ENCODE results near the gene TRERF1.
"Not testable (repeated sequence)": the region's sequence is repeated elsewhere in the genome, so short reads cannot be mapped to it uniquely, and the experiment has no call there.

TRERF1 gene

GRCh38 chr6:42336431-42336830 lies 115.3 kb downstream of the TRERF1 start:
- DNase-seq (ENCODE audit: low read depth), result no peak

GRCh38 chr6:42335896-42336295 lies 115.8 kb downstream of the TRERF1 start:
- no peak for DNase-seq (ENCODE audit: low read depth)

- no peak for DNase-seq (ENCODE audit: low read depth)
Measured at GRCh38 chr6:42334870-42335269, 116.9 kb downstream of the TRERF1 start.

GRCh38 chr6:42333612-42334011 lies 118.1 kb downstream of the TRERF1 start:
- no peak for DNase-seq (ENCODE audit: low read depth)

- DNase-seq (ENCODE audit: low read depth), result no peak
Measured at GRCh38 chr6:42332916-42333315, 118.8 kb downstream of the TRERF1 start.

- DNase-seq (ENCODE audit: low read depth), result no peak
Measured at GRCh38 chr6:42331019-42331418, 120.7 kb downstream of the TRERF1 start.

GRCh38 chr6:42326248-42326647 lies 125.5 kb downstream of the TRERF1 start:
- no peak for DNase-seq (ENCODE audit: low read depth)

GRCh38 chr6:42324656-42325324 lies 126.9 kb downstream of the TRERF1 start:
- DNase-seq (ENCODE audit: low read depth), result not testable (repeated sequence)

GRCh38 chr6:42322676-42323075 lies 129.1 kb downstream of the TRERF1 start:
- DNase-seq (ENCODE audit: low read depth), result no peak

GRCh38 chr6:42321976-42322375 lies 129.8 kb downstream of the TRERF1 start:
- DNase-seq (ENCODE audit: low read depth), result no peak

GRCh38 chr6:42320762-42321161 lies 131.0 kb downstream of the TRERF1 start:
- DNase-seq (ENCODE audit: low read depth), result no peak

GRCh38 chr6:42318480-42318879 lies 133.2 kb downstream of the TRERF1 start:
- no peak for DNase-seq (ENCODE audit: low read depth)

- DNase-seq (ENCODE audit: low read depth), result no peak
Measured at GRCh38 chr6:42316981-42317380, 134.7 kb downstream of the TRERF1 start.

- DNase-seq (ENCODE audit: low read depth), result peak; percentile 92
Measured at GRCh38 chr6:42315991-42316970, 135.4 kb downstream of the TRERF1 start.

- no peak for DNase-seq (ENCODE audit: low read depth)
Measured at GRCh38 chr6:42315259-42315990, 136.3 kb downstream of the TRERF1 start.

- no peak for DNase-seq (ENCODE audit: low read depth)
Measured at GRCh38 chr6:42314571-42315258, 137.0 kb downstream of the TRERF1 start.

GRCh38 chr6:42313941-42314570 lies 137.7 kb downstream of the TRERF1 start:
- DNase-seq (ENCODE audit: low read depth), result no peak

- DNase-seq (ENCODE audit: low read depth), result no peak
Measured at GRCh38 chr6:42313038-42313437, 138.7 kb downstream of the TRERF1 start.

- no peak for DNase-seq (ENCODE audit: low read depth)
Measured at GRCh38 chr6:42307141-42307470, 144.6 kb downstream of the TRERF1 start.

GRCh38 chr6:42306439-42307140 lies 145.1 kb downstream of the TRERF1 start:
- no peak for DNase-seq (ENCODE audit: low read depth)

Measured in stromal cell of bone marrow (primary cell).